Fibroblast of gingiva (primary cell): ENCODE measurements around the gene PIK3CD.
"Not testable (repeated sequence)": the region's sequence is repeated elsewhere in the genome, so short reads cannot be mapped to it uniquely, and the experiment has no call there.

Source experiments
- DNase-seq: peaks from one replicate; pipeline ENCODE4 v3.0.0-alpha.2; 2011; ENCODE audit warnings: low read depth

PIK3CD gene

GRCh38 chr1:9689971-9690381 is 38.4 kb downstream of the PIK3CD start:
- DNase-seq, result peak; percentile 9

GRCh38 chr1:9690440-9691107 is 39.0 kb downstream of the PIK3CD start:
- no peak for DNase-seq

GRCh38 chr1:9691108-9691445 is 39.5 kb downstream of the PIK3CD start:
- peak; percentile 58 for DNase-seq

- DNase-seq, result no peak
These were observed 40.2 kb downstream of the PIK3CD start for GRCh38 chr1:9691691-9692090.

GRCh38 chr1:9696793-9697192 is 45.3 kb downstream of the PIK3CD start:
- DNase-seq, result no peak

- no peak for DNase-seq
These were observed 47.8 kb downstream of the PIK3CD start for GRCh38 chr1:9699361-9699760.

GRCh38 chr1:9700340-9700739 is 48.8 kb downstream of the PIK3CD start:
- DNase-seq, result peak; percentile 38

- DNase-seq, result peak; percentile 33
These were observed 50.1 kb downstream of the PIK3CD start for GRCh38 chr1:9701665-9702064.

- DNase-seq, result no peak
These were observed 51.6 kb downstream of the PIK3CD start for GRCh38 chr1:9703165-9703509.

- no peak for DNase-seq
These were observed 52.1 kb downstream of the PIK3CD start for GRCh38 chr1:9703681-9704080.

- peak; percentile 49 for DNase-seq
These were observed 54.0 kb downstream of the PIK3CD start for GRCh38 chr1:9705337-9706093.

GRCh38 chr1:9706178-9706577 is 54.6 kb downstream of the PIK3CD start:
- no peak for DNase-seq

GRCh38 chr1:9710037-9710436 is 58.5 kb downstream of the PIK3CD start:
- no peak for DNase-seq

- DNase-seq, result no peak
These were observed 60.0 kb downstream of the PIK3CD start for GRCh38 chr1:9711466-9712020.

GRCh38 chr1:9712767-9713166 is 61.2 kb downstream of the PIK3CD start:
- not testable (repeated sequence) for DNase-seq

GRCh38 chr1:9714257-9714718 is 62.8 kb downstream of the PIK3CD start:
- no peak for DNase-seq

- no peak for DNase-seq
These were observed 64.2 kb downstream of the PIK3CD start for GRCh38 chr1:9715536-9716226.

- DNase-seq, result no peak
These were observed 65.1 kb downstream of the PIK3CD start for GRCh38 chr1:9716404-9717192.

- DNase-seq, result no peak
These were observed 65.9 kb downstream of the PIK3CD start for GRCh38 chr1:9717193-9718005.

GRCh38 chr1:9718006-9718680 is 66.6 kb downstream of the PIK3CD start:
- no peak for DNase-seq
